A673 (cell line): ENCODE measurements around the gene SEMA4G. TPM values are rescaled to one million over a fixed set of nuclear protein-coding genes. Genes with fewer than 3 reads are reported as not detected.
A peak's percentile ranks its signal among the peaks of the same experiment; 100 is the strongest.

Experiments used
- BruUV-seq: library from RNA; stranded (reverse); fragments of 400-500 nt; replicated peaks from 2 replicates; lab custom pipeline; 2021; lab: Mats Ljungman, UMichigan
- CTCF ChIA-PET: fragments of 300-600 bp; sonication (Branson Sonifier 250); formaldehyde crosslinking; loops from one replicate; lab custom pipeline; 2022; ENCODE audit warnings: antibody characterized with exemption; lab: Charles Lee
- POLR2A ChIA-PET: fragments of 300-600 bp; sonication (Branson Sonifier 250); formaldehyde crosslinking; loops from one replicate; lab custom pipeline; 2022; ENCODE audit warnings: antibody characterized with exemption; ENCODE audit not compliant: low non-redundant PET; lab: Charles Lee
- DNase-seq: peaks from one replicate; pipeline ENCODE4 v3.0.0-alpha.2; 2015; ENCODE audit warnings: low spot score
- H3K27ac ChIP-seq: fragments of 200-600 bp; sonication (generic); 2 replicates; pipeline ENCODE4 v1.5.1; 2016; ENCODE audit warnings: mixed run types, low read depth, mild to moderate bottlenecking, mixed read lengths, antibody characterized with exemption, low read length; ENCODE audit not compliant: poor library complexity, severe bottlenecking
- H3K27me3 ChIP-seq: fragments of 200-600 bp; sonication (generic); replicated peaks from 2 replicates; pipeline ENCODE4 v1.6.1; 2017; ENCODE audit warnings: mixed run types, low read depth, mild to moderate bottlenecking, mixed read lengths, antibody characterized with exemption, low read length; ENCODE audit not compliant: insufficient read depth, poor library complexity
- H3K36me3 ChIP-seq: fragments of 200-600 bp; sonication (generic); 2 replicates; pipeline ENCODE4 v1.6.1; 2016; ENCODE audit warnings: mixed run types, mild to moderate bottlenecking, mixed read lengths, antibody characterized with exemption, low read length; ENCODE audit not compliant: insufficient read depth, poor library complexity, severe bottlenecking
- H3K4me1 ChIP-seq: fragments of 200-600 bp; sonication (generic); 2 replicates; pipeline ENCODE4 v1.6.1; 2017; ENCODE audit warnings: mixed run types, mild to moderate bottlenecking, mixed read lengths, antibody characterized with exemption, low read length; ENCODE audit not compliant: insufficient read depth, poor library complexity, severe bottlenecking
- H3K4me3 ChIP-seq: fragments of 200-600 bp; sonication (generic); 2 replicates; pipeline ENCODE4 v1.5.1; 2016; ENCODE audit warnings: low read depth, mixed run types, mild to moderate bottlenecking, mixed read lengths, low read length; ENCODE audit not compliant: poor library complexity, severe bottlenecking
- H3K9me3 ChIP-seq: fragments of 200-600 bp; sonication (generic); 2 replicates; pipeline ENCODE4 v1.6.1; 2016; ENCODE audit warnings: mixed run types, low read depth, mild to moderate bottlenecking, mixed read lengths, antibody characterized with exemption, low read length; ENCODE audit not compliant: poor library complexity, severe bottlenecking
- CTCF ChIP-seq: fragments of 300-800, 200-600 bp; sonication (generic); conservative IDR thresholded peaks from 2 replicates; pipeline ENCODE4 v1.5.1; 2017; ENCODE audit warnings: low read depth, mild to moderate bottlenecking, antibody characterized with exemption, low read length, moderate library complexity, mixed read lengths
- EZH2 ChIP-seq: fragments of 200-600 bp; sonication (generic); IDR thresholded peaks from 2 replicates; pipeline ENCODE4 v1.6.1; 2017; ENCODE audit warnings: borderline replicate concordance, low read depth, mild to moderate bottlenecking, mixed read lengths, antibody characterized with exemption, low read length; ENCODE audit not compliant: poor library complexity, severe bottlenecking
- intact Hi-C: fragments of 100-400 bp; cut with micrococcal nuclease; formaldehyde crosslinking; loops from one replicate; pipeline ENCODE4 v1.10.0; 2022; ENCODE audit not compliant: unreplicated experiment
- microRNA-seq: library from miRNA; unstranded; fragments of <30 nt; microRNA quantifications from one replicate; pipeline ENCODE4 v1.2.0, GENCODE V29; 2021
- total RNA-seq: library from RNA; stranded (reverse); gene quantifications from 2 replicates; pipeline ENCODE4 v1.2.3, GENCODE V29; 2021

The SEMA4G gene
- total RNA-seq, 1 experiment from 2014 or later: 6.1 TPM

- intact Hi-C loops: no loop called here
- H3K27me3 ChIP-seq: no peaks in the 10 kb centered on the region
Measured at GRCh38 chr10:101016814-101017213, 47.5 kb downstream of the SEMA4G start.

GRCh38 chr10:101018118-101018599 is 48.9 kb downstream of the SEMA4G start:
- Histone ChIP-seq H3K36me3 (no peaks in the 10 kb centered on the region), H3K9me3 (no peaks in the 10 kb centered on the region), H3K27me3 (no peaks in the 10 kb centered on the region), H3K27ac (no peak overlapping the region), H3K4me3 (no peak overlapping the region), H3K4me1 (peaks cover 5% of the 10 kb centered on the region)
- ChIA-PET POLR2A (no interaction called here), CTCF (interaction anchor here (0.6 to 0.8 kb wide), 3 partner anchors 14 to 464 kb away, joined by 3 to 7 read pairs (median 6); no protein-coding TSS in a partner anchor)
- TF ChIP-seq CTCF: no peak
- no peak for TF ChIP-seq EZH2
- no TSS peak for BruUV-seq
- intact Hi-C loops: no loop called here
- DNase-seq: no peak

More at GRCh38 chr10:101016814-101017213, 47.5 kb downstream of the SEMA4G start:
- no peak overlapping the region for H3K4me3 ChIP-seq
- POLR2A ChIA-PET: interaction anchor here (0.7 kb wide), 1 partner anchor 14 kb away, joined by 7 read pairs; the partner anchor contains the start of gene PDZD7
- H3K4me1 ChIP-seq: peaks cover 7% of the 10 kb centered on the region
- no peak for DNase-seq
- no peaks in the 10 kb centered on the region for H3K9me3 ChIP-seq
- CTCF ChIA-PET: interaction anchor here (0.6 kb wide), 1 partner anchor 581 kb away, joined by 8 read pairs; no protein-coding TSS in a partner anchor
- TF ChIP-seq CTCF (no peak), EZH2 (no peak)
- no TSS peak for BruUV-seq
- no peak overlapping the region for H3K27ac ChIP-seq
- H3K36me3 ChIP-seq: no peaks in the 10 kb centered on the region

- intact Hi-C loops: no loop called here
- Histone ChIP-seq H3K9me3 (no peaks in the 10 kb centered on the region), H3K27me3 (no peaks in the 10 kb centered on the region), H3K4me3 (no peak overlapping the region), H3K27ac (no peak overlapping the region), H3K36me3 (no peaks in the 10 kb centered on the region), H3K4me1 (no peaks in the 10 kb centered on the region)
- ChIA-PET POLR2A (no interaction called here), CTCF (interaction anchor here (0.8 to 1.0 kb wide), 4 partner anchors 10 to 123 kb away, joined by 3 to 11 read pairs (median 6); partner anchors contain the start of genes PDZD7 and SFXN3)
- no peak for TF ChIP-seq EZH2
- TF ChIP-seq CTCF: peak; percentile 92
- DNase-seq: peak; percentile 88
- BruUV-seq: no TSS peak
Measured at GRCh38 chr10:101018600-101019439, 49.5 kb downstream of the SEMA4G start.

Small RNAs within 50 kb of the gene (microRNA-seq; reads per million reads assigned to microRNA genes)
- not detected for gene MIR608

Other genes with a start within 250 kb of the SEMA4G start
- gene PAX2, start 223.9 kb upstream of the SEMA4G start, total RNA-seq: not detected in 2 replicates
- 34.6 and 39.4 TPM in 2 replicates for gene SLF2, start 56.5 kb upstream of the SEMA4G start, total RNA-seq
- gene MRPL43, start 18.0 kb downstream of the SEMA4G start, total RNA-seq: 80.4 and 88.8 TPM in 2 replicates
- gene TWNK, start 18.0 kb downstream of the SEMA4G start, total RNA-seq: 29.5 and 30.8 TPM in 2 replicates
- gene LZTS2, start 30.3 kb downstream of the SEMA4G start, total RNA-seq: 49.1 and 59.9 TPM in 2 replicates
- 0.26 and 0.30 TPM in 2 replicates for gene PDZD7, start 61.6 kb downstream of the SEMA4G start, total RNA-seq
- 15.5 and 16.9 TPM in 2 replicates for gene SFXN3, start 61.7 kb downstream of the SEMA4G start, total RNA-seq
- gene KAZALD1, start 92.5 kb downstream of the SEMA4G start, total RNA-seq: 12.5 and 19.2 TPM in 2 replicates
- gene TLX1, start 161.8 kb downstream of the SEMA4G start, total RNA-seq: 0.17 TPM in 1 of 2 replicates, not detected in the other